Measurements from ENCODE around the gene PAX8. TPM values are rescaled to one million over a fixed set of nuclear protein-coding genes. Genes with fewer than 3 reads are reported as not detected.
A peak's percentile ranks its signal among the peaks of the same experiment; 100 is the strongest.
"Not testable (repeated sequence)": the region's sequence is repeated elsewhere in the genome, so short reads cannot be mapped to it uniquely, and the experiment has no call there.

The PAX8 gene
- total and polyA plus RNA-seq, 2 of the 13 experiments (the other 11 are each of a cell fraction or from before 2014, with no cell fraction given) = 1.5 to 8.8 TPM

- TF ChIP-seq, protein P1, sequence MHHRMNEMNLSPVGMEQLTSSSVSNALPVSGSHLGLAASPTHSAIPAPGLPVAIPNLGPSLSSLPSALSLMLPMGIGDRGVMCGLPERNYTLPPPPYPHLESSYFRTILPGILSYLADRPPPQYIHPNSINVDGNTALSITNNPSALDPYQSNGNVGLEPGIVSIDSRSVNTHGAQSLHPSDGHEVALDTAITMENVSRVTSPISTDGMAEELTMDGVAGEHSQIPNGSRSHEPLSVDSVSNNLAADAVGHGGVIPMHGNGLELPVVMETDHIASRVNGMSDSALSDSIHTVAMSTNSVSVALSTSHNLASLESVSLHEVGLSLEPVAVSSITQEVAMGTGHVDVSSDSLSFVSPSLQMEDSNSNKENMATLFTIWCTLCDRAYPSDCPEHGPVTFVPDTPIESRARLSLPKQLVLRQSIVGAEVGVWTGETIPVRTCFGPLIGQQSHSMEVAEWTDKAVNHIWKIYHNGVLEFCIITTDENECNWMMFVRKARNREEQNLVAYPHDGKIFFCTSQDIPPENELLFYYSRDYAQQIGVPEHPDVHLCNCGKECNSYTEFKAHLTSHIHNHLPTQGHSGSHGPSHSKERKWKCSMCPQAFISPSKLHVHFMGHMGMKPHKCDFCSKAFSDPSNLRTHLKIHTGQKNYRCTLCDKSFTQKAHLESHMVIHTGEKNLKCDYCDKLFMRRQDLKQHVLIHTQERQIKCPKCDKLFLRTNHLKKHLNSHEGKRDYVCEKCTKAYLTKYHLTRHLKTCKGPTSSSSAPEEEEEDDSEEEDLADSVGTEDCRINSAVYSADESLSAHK (CRISPR knock-in tag; IDR thresholded peaks at IDR 0.05; ENCODE audit: borderline replicate concordance) = no peak
- TF ChIP-seq MEF2D (CRISPR knock-in tag; IDR thresholded peaks at IDR 0.05) = no peak
- no peak for TF ChIP-seq ZFYVE20 (CRISPR knock-in tag; IDR thresholded peaks at IDR 0.05; ENCODE audit: borderline replicate concordance, low read depth)
- TF ChIP-seq GMEB1 (CRISPR knock-in tag; IDR thresholded peaks at IDR 0.05; ENCODE audit: borderline replicate concordance) = no peak
Measured at GRCh38 chr2:113309655-113310387, 31.1 kb upstream of the PAX8 start (continued).

DNA sequence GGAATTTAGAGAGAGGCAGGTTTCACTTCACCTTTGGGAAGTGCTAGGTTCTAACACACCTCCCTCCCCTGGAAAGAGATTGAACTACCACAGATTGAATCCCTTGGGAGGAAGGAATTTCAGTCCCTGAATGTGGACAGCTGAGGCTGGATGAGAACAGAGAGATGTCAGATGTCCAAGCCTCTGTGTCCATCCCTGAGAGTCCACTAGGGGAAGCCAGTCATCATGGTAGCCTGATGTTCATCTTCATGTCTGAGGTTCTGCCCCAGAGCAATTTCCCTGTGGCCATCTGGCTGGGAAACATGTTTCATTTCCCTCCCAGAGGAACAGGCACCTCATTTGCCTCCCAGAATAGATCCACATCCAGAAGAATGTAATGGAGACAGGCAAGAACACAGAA is 30.1 kb upstream of the PAX8 start:
- H3K4me3 ChIP-seq (replicated peaks in 1 of 3; ENCODE audit: insufficient read depth in 1 of 3, low read depth in 2 of 3, low read length in 3 of 3); H4K20me1 ChIP-seq (ENCODE audit: insufficient read depth, low read length); BruUV-seq (replicated peaks); H3K27me3 ChIP-seq (ENCODE audit: control insufficient read depth in 1 of 2, insufficient read depth in 2 of 2, low read length in 2 of 2); H3K27ac ChIP-seq (ENCODE audit: extremely low read length, insufficient read depth, low read length); H3K79me2 ChIP-seq (ENCODE audit: insufficient read depth, low read length); H3K4me2 ChIP-seq (ENCODE audit: low read depth, low read length); H2AFZ ChIP-seq (ENCODE audit: low read length); H3K9me3 ChIP-seq (ENCODE audit: low read length); intact Hi-C loops (cut with micrococcal nuclease; ENCODE audit: unreplicated experiment); H3K9ac ChIP-seq (ENCODE audit: insufficient read depth, low read depth, low read length); in situ Hi-C loops (cut with HindIII; ENCODE audit: extremely low pct_ligation_motif_present, low pct_unique_long_range_greater_than_20kb); DNase-seq (ENCODE audit: low spot score); H3K36me3 ChIP-seq (replicated peaks in 1 of 2; ENCODE audit: control insufficient read depth in 1 of 2, insufficient read depth in 2 of 2, low read length in 2 of 2); FAIRE-seq; POLR2A ChIA-PET; CTCF ChIA-PET (ENCODE audit: low intra/inter-chr PET ratio, low total read pairs): not testable (repeated sequence)
- peaks cover 13% of the 10 kb centered on the region; the same call in 1 of the 2 replicates for H3K4me1 ChIP-seq (ENCODE audit: insufficient read depth, low read length)
- ATAC-seq = peak; percentile 71
- TF ChIP-seq STAG1 (CRISPR knock-in tag; IDR thresholded peaks at IDR 0.05) (peak; percentile 21), CTCF (CRISPR knock-in tag; IDR thresholded peaks at IDR 0.05) (peak; percentile 25; the same call in 1 of the 2 replicates), SMC3 (IDR thresholded peaks at IDR 0.05; ENCODE audit: low read length) (peak; percentile 12; the same call in 1 of the 2 replicates)
